GM10248 (cell line): Measurements from ENCODE around the gene TNFRSF13B.
"Not testable (repeated sequence)": the region's sequence is repeated elsewhere in the genome, so short reads cannot be mapped to it uniquely, and the experiment has no call there.

Experiments
- CTCF ChIA-PET: fragments of 300-600 bp; sonication (Branson Sonifier 250); formaldehyde crosslinking; extraction: SDS; loops from one replicate; lab custom pipeline; 2021; ENCODE audit warnings: antibody characterized with exemption; lab: Yijun Ruan, JAX
- POLR2A ChIA-PET: fragments of 350-650 bp; sonication (Branson Sonifier 250); formaldehyde crosslinking; extraction: SDS; loops from one replicate; lab custom pipeline; 2020; ENCODE audit warnings: antibody characterized with exemption; lab: Yijun Ruan, JAX
- DNase-seq: peaks from one replicate; pipeline ENCODE4 v3.0.0; 2012; ENCODE audit errors: extremely low spot score
- CTCF ChIP-seq: IDR thresholded peaks from 2 replicates; pipeline ENCODE4 v1.5.1; 2012; ENCODE audit warnings: mild to moderate bottlenecking, low read depth; ENCODE audit errors: extremely low read depth, missing control alignments, control extremely low read depth

TNFRSF13B gene

GRCh38 chr17:16906680-16907079, 65.2 kb downstream of the TNFRSF13B start:
- DNase-seq: no peak
- CTCF ChIA-PET: interaction anchor here (2.5 kb wide), 1 partner anchor 9 kb away, joined by 8 read pairs; no protein-coding TSS in a partner anchor
- POLR2A ChIA-PET: no interaction called here
- no peak for TF ChIP-seq CTCF

- ChIA-PET CTCF (interaction anchor here (1.1 to 2.5 kb wide), 2 partner anchors 10 to 20 kb away, joined by 3 to 8 read pairs; no protein-coding TSS in a partner anchor), POLR2A (no interaction called here)
- no peak for DNase-seq
- TF ChIP-seq CTCF: no peak
Measured at GRCh38 chr17:16905593-16906191, 66.2 kb downstream of the TNFRSF13B start.

- POLR2A ChIA-PET, CTCF ChIA-PET: not testable (repeated sequence)
Measured at GRCh38 chr17:16903070-16903469, 68.8 kb downstream of the TNFRSF13B start.

GRCh38 chr17:16900288-16900882, 71.5 kb downstream of the TNFRSF13B start:
- no peak for DNase-seq
- CTCF ChIA-PET: interaction anchor here (1.5 kb wide), 1 partner anchor 14 kb away, joined by 3 read pairs; no protein-coding TSS in a partner anchor
- TF ChIP-seq CTCF: no peak
- POLR2A ChIA-PET: no interaction called here

More at GRCh38 chr17:16903070-16903469, 68.8 kb downstream of the TNFRSF13B start:
- DNase-seq: not testable (repeated sequence)

- CTCF ChIA-PET, DNase-seq, POLR2A ChIA-PET: not testable (repeated sequence)
Measured at GRCh38 chr17:16897211-16897896, 74.6 kb downstream of the TNFRSF13B start.

GRCh38 chr17:16896235-16896634, 75.7 kb downstream of the TNFRSF13B start:
- DNase-seq, POLR2A ChIA-PET: not testable (repeated sequence)

GRCh38 chr17:16893527-16893926, 78.4 kb downstream of the TNFRSF13B start:
- DNase-seq, CTCF ChIA-PET, POLR2A ChIA-PET: not testable (repeated sequence)

More at GRCh38 chr17:16896235-16896634, 75.7 kb downstream of the TNFRSF13B start:
- CTCF ChIA-PET: not testable (repeated sequence)

- CTCF ChIA-PET, POLR2A ChIA-PET, DNase-seq: not testable (repeated sequence)
Measured at GRCh38 chr17:16892876-16893454, 79.0 kb downstream of the TNFRSF13B start.

- TF ChIP-seq CTCF: no peak
- ChIA-PET CTCF (interaction anchor here (1.2 to 1.5 kb wide), 2 partner anchors 10 to 608 kb away, joined by 3 read pairs; no protein-coding TSS in a partner anchor), POLR2A (no interaction called here)
- DNase-seq: no peak
Measured at GRCh38 chr17:16889088-16889465, 82.8 kb downstream of the TNFRSF13B start.
